ENCODE data around the gene CIZ1.

Gene CIZ1

GRCh38 chr9:128211981-128212281 is 20.6 kb upstream of the CIZ1 start:
- no peak overlapping the region for H3K4me3 ChIP-seq (ENCODE audit: extremely low read depth, insufficient read depth, low read length, poor library complexity, severe bottlenecking)
- WGBS, 2 experiments (ENCODE audit: insufficient coverage in 2 of 2) = 100% methylated on average over 1 of the region's 2 CpGs
- no peaks in the 10 kb centered on the region for H3K9me3 ChIP-seq (ENCODE audit: control insufficient read depth, low read length)
- H3K27ac ChIP-seq (ENCODE audit: low read depth, low read length, severe bottlenecking) = no peak overlapping the region
- H3K36me3 ChIP-seq (ENCODE audit: control insufficient read depth, insufficient read depth, low read length) = peaks cover 3% of the 10 kb centered on the region
- H3K4me1 ChIP-seq (ENCODE audit: control insufficient read depth, insufficient read depth, low read length, poor library complexity, severe bottlenecking) = peaks cover 14% of the 10 kb centered on the region

GRCh38 chr9:128211186-128211980 is 20.0 kb upstream of the CIZ1 start:
- H3K4me3 ChIP-seq (ENCODE audit: extremely low read depth, insufficient read depth, low read length, poor library complexity, severe bottlenecking) = no peak overlapping the region
- peaks cover 3% of the 10 kb centered on the region for H3K36me3 ChIP-seq (ENCODE audit: control insufficient read depth, insufficient read depth, low read length)
- no peaks in the 10 kb centered on the region for H3K9me3 ChIP-seq (ENCODE audit: control insufficient read depth, low read length)
- H3K4me1 ChIP-seq (ENCODE audit: control insufficient read depth, insufficient read depth, low read length, poor library complexity, severe bottlenecking) = peaks cover 12% of the 10 kb centered on the region
- 94% methylated on average over 7 to 10 of the region's 12 CpGs for WGBS, 2 experiments (ENCODE audit: insufficient coverage in 2 of 2)
- H3K27ac ChIP-seq (ENCODE audit: low read depth, low read length, severe bottlenecking) = no peak overlapping the region

- Histone ChIP-seq H3K9me3 (ENCODE audit: control insufficient read depth, low read length) (no peaks in the 10 kb centered on the region), H3K36me3 (ENCODE audit: control insufficient read depth, insufficient read depth, low read length) (peaks cover 3% of the 10 kb centered on the region), H3K27ac (ENCODE audit: low read depth, low read length, severe bottlenecking) (no peak overlapping the region), H3K4me3 (ENCODE audit: extremely low read depth, insufficient read depth, low read length, poor library complexity, severe bottlenecking) (no peak overlapping the region), H3K4me1 (ENCODE audit: control insufficient read depth, insufficient read depth, low read length, poor library complexity, severe bottlenecking) (peaks cover 3% of the 10 kb centered on the region)
- 81 to 88% methylated on average over 9 to 10 of the region's 15 CpGs for WGBS, 2 experiments (ENCODE audit: insufficient coverage in 2 of 2)
Measured at GRCh38 chr9:128208946-128209669, 17.7 kb upstream of the CIZ1 start.

GRCh38 chr9:128208386-128208785 is 17.0 kb upstream of the CIZ1 start:
- Histone ChIP-seq H3K27ac (ENCODE audit: low read depth, low read length, severe bottlenecking) (no peak overlapping the region), H3K4me3 (ENCODE audit: extremely low read depth, insufficient read depth, low read length, poor library complexity, severe bottlenecking) (no peak overlapping the region), H3K4me1 (ENCODE audit: control insufficient read depth, insufficient read depth, low read length, poor library complexity, severe bottlenecking) (peaks cover 3% of the 10 kb centered on the region), H3K9me3 (ENCODE audit: control insufficient read depth, low read length) (no peaks in the 10 kb centered on the region), H3K36me3 (ENCODE audit: control insufficient read depth, insufficient read depth, low read length) (no peaks in the 10 kb centered on the region)
- 94 to 99% methylated on average over 7 of the region's 7 CpGs for WGBS, 2 experiments (ENCODE audit: insufficient coverage in 2 of 2)

- 94 to 100% methylated on average over 4 to 9 of the region's 15 CpGs for WGBS, 2 experiments (ENCODE audit: insufficient coverage in 2 of 2)
- H3K4me3 ChIP-seq (ENCODE audit: extremely low read depth, insufficient read depth, low read length, poor library complexity, severe bottlenecking) = no peak overlapping the region
- no peak overlapping the region for H3K27ac ChIP-seq (ENCODE audit: low read depth, low read length, severe bottlenecking)
- H3K36me3 ChIP-seq (ENCODE audit: control insufficient read depth, insufficient read depth, low read length) = no peaks in the 10 kb centered on the region
- H3K9me3 ChIP-seq (ENCODE audit: control insufficient read depth, low read length) = no peaks in the 10 kb centered on the region
- H3K4me1 ChIP-seq (ENCODE audit: control insufficient read depth, insufficient read depth, low read length, poor library complexity, severe bottlenecking) = peaks cover 5% of the 10 kb centered on the region
Measured at GRCh38 chr9:128206916-128207910, 15.8 kb upstream of the CIZ1 start.

GRCh38 chr9:128206484-128206883 is 15.1 kb upstream of the CIZ1 start:
- whole genome bisulfite sequencing, 2 experiments (ENCODE audit: insufficient coverage in 2 of 2) = 91 to 92% methylated on average over 3 of the region's 3 CpGs
- H3K36me3 ChIP-seq (ENCODE audit: control insufficient read depth, insufficient read depth, low read length) = no peaks in the 10 kb centered on the region
- peaks cover 4% of the 10 kb centered on the region for H3K9me3 ChIP-seq (ENCODE audit: control insufficient read depth, low read length)
- no peak overlapping the region for H3K27ac ChIP-seq (ENCODE audit: low read depth, low read length, severe bottlenecking)
- H3K4me1 ChIP-seq (ENCODE audit: control insufficient read depth, insufficient read depth, low read length, poor library complexity, severe bottlenecking) = peaks cover 12% of the 10 kb centered on the region
- no peak overlapping the region for H3K4me3 ChIP-seq (ENCODE audit: extremely low read depth, insufficient read depth, low read length, poor library complexity, severe bottlenecking)

GRCh38 chr9:128205296-128205944 is 14.0 kb upstream of the CIZ1 start:
- WGBS, 2 experiments (ENCODE audit: insufficient coverage in 2 of 2) = 88 to 94% methylated on average over 13 to 15 of the region's 16 CpGs
- H3K4me3 ChIP-seq (ENCODE audit: extremely low read depth, insufficient read depth, low read length, poor library complexity, severe bottlenecking) = no peak overlapping the region
- peaks cover 4% of the 10 kb centered on the region for H3K9me3 ChIP-seq (ENCODE audit: control insufficient read depth, low read length)
- no peaks in the 10 kb centered on the region for H3K36me3 ChIP-seq (ENCODE audit: control insufficient read depth, insufficient read depth, low read length)
- no peak overlapping the region for H3K27ac ChIP-seq (ENCODE audit: low read depth, low read length, severe bottlenecking)
- peaks cover 12% of the 10 kb centered on the region for H3K4me1 ChIP-seq (ENCODE audit: control insufficient read depth, insufficient read depth, low read length, poor library complexity, severe bottlenecking)

GRCh38 chr9:128204858-128205257 is 13.5 kb upstream of the CIZ1 start:
- Histone ChIP-seq H3K9me3 (ENCODE audit: control insufficient read depth, low read length) (peaks cover 4% of the 10 kb centered on the region), H3K4me1 (ENCODE audit: control insufficient read depth, insufficient read depth, low read length, poor library complexity, severe bottlenecking) (peaks cover 12% of the 10 kb centered on the region), H3K4me3 (ENCODE audit: extremely low read depth, insufficient read depth, low read length, poor library complexity, severe bottlenecking) (peak overlapping the region; percentile 77), H3K27ac (ENCODE audit: low read depth, low read length, severe bottlenecking) (no peak overlapping the region), H3K36me3 (ENCODE audit: control insufficient read depth, insufficient read depth, low read length) (no peaks in the 10 kb centered on the region)
- 83 to 88% methylated on average over 6 to 7 of the region's 7 CpGs for WGBS, 2 experiments (ENCODE audit: insufficient coverage in 2 of 2)

GRCh38 chr9:128203707-128204551 is 12.6 kb upstream of the CIZ1 start:
- H3K27ac ChIP-seq (ENCODE audit: low read depth, low read length, severe bottlenecking) = peak overlapping the region; percentile 62
- peaks cover 15% of the 10 kb centered on the region for H3K4me1 ChIP-seq (ENCODE audit: control insufficient read depth, insufficient read depth, low read length, poor library complexity, severe bottlenecking)
- no peaks in the 10 kb centered on the region for H3K36me3 ChIP-seq (ENCODE audit: control insufficient read depth, insufficient read depth, low read length)
- 0% methylated on average over 9 to 10 of the region's 67 CpGs for WGBS, 2 experiments (ENCODE audit: insufficient coverage in 2 of 2)
- peaks cover 4% of the 10 kb centered on the region for H3K9me3 ChIP-seq (ENCODE audit: control insufficient read depth, low read length)
- peak overlapping the region; percentile 77 for H3K4me3 ChIP-seq (ENCODE audit: extremely low read depth, insufficient read depth, low read length, poor library complexity, severe bottlenecking)

Data from mesodermal cell (in vitro differentiated cells).